B cell (primary cell): ENCODE results near the gene GAB3. TPM values are rescaled to one million over a fixed set of nuclear protein-coding genes. Genes with fewer than 3 reads are reported as not detected.

Experiments used
- ATAC-seq: fragments of 200-7000 bp; cut with Tn5 transposase; one replicate; pipeline ENCODE4 v1.10.0; 2021; ENCODE audit warnings: low read depth, mild to moderate bottlenecking, moderate number of reproducible peaks, moderate library complexity
- CTCF ChIA-PET: fragments of 350-600 bp; sonication (Branson Sonifier 250); formaldehyde crosslinking; loops from one replicate; lab custom pipeline; 2021; ENCODE audit warnings: antibody characterized with exemption, inconsistent platforms; lab: Charles Lee
- POLR2A ChIA-PET: fragments of 350-600 bp; sonication (Branson Sonifier 250); formaldehyde crosslinking; loops from one replicate; lab custom pipeline; 2021; ENCODE audit warnings: antibody characterized with exemption; lab: Charles Lee
- DNase-seq: peaks from one replicate; pipeline ENCODE4 v3.0.0; 2013
- H2AFZ ChIP-seq: 2 replicates; pipeline ENCODE4 v1.6.1; 2012; ENCODE audit warnings: mild to moderate bottlenecking, low read depth, low read length; ENCODE audit not compliant: insufficient read depth, poor library complexity, severe bottlenecking
- H3K27ac ChIP-seq, 2 donors: 1 replicate in 1 of 2; 2 replicates in 1 of 2; pipeline ENCODE4 v1.5.1; 2012 to 2013; ENCODE audit warnings: low read length in 2 of 2, mild to moderate bottlenecking in 2 of 2, moderate library complexity in 1 of 2
- H3K27me3 ChIP-seq, 4 experiments: fragments of 200-600 bp in 1 of 4; sonication (generic) in 1 of 4; replicated peaks in 1 of 4; 1 replicate in 2 of 4; 2 replicates in 2 of 4; pipeline versions ENCODE4 v1.6.1 to v1.7.0; 2013 to 2016; ENCODE audit warnings: low read length in 3 of 4, mild to moderate bottlenecking in 2 of 4, mixed read lengths in 1 of 4, moderate library complexity in 1 of 4; ENCODE audit not compliant: insufficient read depth in 4 of 4, control insufficient read depth in 3 of 4; ENCODE audit errors: control extremely low read depth in 1 of 4
- H3K36me3 ChIP-seq, 2 experiments: replicated peaks in 1 of 2; 1 replicate in 1 of 2; 2 replicates in 1 of 2; pipeline versions ENCODE4 v1.6.1 to v1.7.1; 2013; ENCODE audit warnings: low read length in 1 of 2; ENCODE audit not compliant: insufficient read depth in 2 of 2, control insufficient read depth in 1 of 2; ENCODE audit errors: control extremely low read depth in 1 of 2, extremely low read depth in 1 of 2
- H3K4me1 ChIP-seq, 2 donors: fragments of 200-600 bp in 1 of 2; sonication (generic) in 1 of 2; 1 replicate in 1 of 2; 2 replicates in 1 of 2; pipeline versions ENCODE4 v1.5.1 to v1.6.1; 2013 to 2017; ENCODE audit warnings: low read length in 2 of 2; ENCODE audit not compliant: control insufficient read depth in 2 of 2, insufficient read depth in 2 of 2
- H3K4me2 ChIP-seq: replicated peaks from 2 replicates; pipeline ENCODE3; 2012; ENCODE audit warnings: mild to moderate bottlenecking, low read depth, low read length; ENCODE audit not compliant: poor library complexity, severe bottlenecking
- H3K4me3 ChIP-seq, 5 experiments: fragments of 200-600 bp in 1 of 5; sonication (generic) in 1 of 5; 1 replicate in 3 of 5; 2 replicates in 2 of 5; pipeline versions ENCODE4 v1.5.1 to v1.7.0; 2011 to 2016; ENCODE audit warnings: low read length in 4 of 5, mild to moderate bottlenecking in 4 of 5, low read depth in 2 of 5, control low read depth in 1 of 5, moderate library complexity in 1 of 5; ENCODE audit not compliant: insufficient read depth in 1 of 5; ENCODE audit errors: control extremely low read depth in 1 of 5, extremely low read depth in 1 of 5
- H3K79me2 ChIP-seq: fragments of 200-600 bp; sonication (generic); one replicate; pipeline ENCODE4 v1.6.0; 2016; ENCODE audit warnings: low read length; ENCODE audit not compliant: control insufficient read depth, insufficient read depth
- H3K9ac ChIP-seq: fragments of 200-600 bp; sonication (generic); 2 replicates; pipeline ENCODE4 v1.6.1; 2017; ENCODE audit warnings: mild to moderate bottlenecking, low read length, moderate library complexity
- H3K9me3 ChIP-seq, 3 donors: one replicate each; pipeline versions ENCODE4 v1.6.1 to v1.7.1; 2013; ENCODE audit warnings: low read length in 2 of 3; ENCODE audit not compliant: control insufficient read depth in 2 of 3, insufficient read depth in 1 of 3; ENCODE audit errors: control extremely low read depth in 1 of 3
- H4K20me1 ChIP-seq: 2 replicates; pipeline ENCODE4 v1.6.0; 2012; ENCODE audit warnings: mild to moderate bottlenecking, low read length; ENCODE audit not compliant: insufficient read depth, control insufficient read depth, poor library complexity, severe bottlenecking
- H3K27ac Mint-ChIP-seq: one replicate; pipeline ENCODE4 v1.8.0; 2021; ENCODE audit warnings: mixed read lengths
- H3K27me3 Mint-ChIP-seq: one replicate; pipeline ENCODE4 v1.8.0; 2021; ENCODE audit warnings: mixed read lengths
- H3K4me1 Mint-ChIP-seq: one replicate; pipeline ENCODE4 v1.8.0; 2021; ENCODE audit warnings: mixed read lengths
- H3K4me3 Mint-ChIP-seq: one replicate; pipeline ENCODE4 v1.8.0; 2021; ENCODE audit warnings: mixed read lengths
- H3K9me3 Mint-ChIP-seq: one replicate; pipeline ENCODE4 v1.8.0; 2022; ENCODE audit warnings: mixed read lengths; ENCODE audit not compliant: insufficient read depth
- EZH2 ChIP-seq: IDR thresholded peaks from 2 replicates; pipeline ENCODE4 v1.6.1; 2012; ENCODE audit warnings: borderline replicate concordance, low read depth, mild to moderate bottlenecking, moderate library complexity, low read length; ENCODE audit not compliant: insufficient read depth, poor library complexity, severe bottlenecking
- WGBS: methylation state at CpG from one replicate; pipeline ENCODE4 v1.1.5; 2013; ENCODE audit warnings: missing lambda C conversion rate; ENCODE audit not compliant: insufficient coverage; 5-methylcytosine and 5-hydroxymethylcytosine counted together
- intact Hi-C: fragments of 100-400 bp; cut with micrococcal nuclease; formaldehyde crosslinking; loops from one replicate; pipeline ENCODE4 v1.10.0; 2022
- polyA plus RNA-seq: library from polyadenylated mRNA; depleted of rRNA; stranded (reverse); fragments of >200 nt; gene quantifications from 2 replicates; pipeline ENCODE4 v1.2.3, GENCODE V29; 2012
- total RNA-seq, 2 donors: library from RNA; stranded (reverse); fragments of 120-200 nt in 1 of 2; gene quantifications; 1 replicate in 1 of 2; 2 replicates in 1 of 2; pipeline versions ENCODE4 v1.2.3 to v1.2.4, GENCODE V29; 2013 to 2022
- TF ChIP-seq, protein P1 (sequence below): fragments of 200-600 bp; IDR thresholded peaks from one replicate; pipeline ENCODE4 v1.8.0; 2022; ENCODE audit warnings: antibody characterized with exemption, mild to moderate bottlenecking

GAB3 gene
- total and polyA plus RNA-seq, 2 donors (not counting 1 experiment from before 2014, with no cell fraction given), result 13.2 to 16.5 TPM

DNA sequence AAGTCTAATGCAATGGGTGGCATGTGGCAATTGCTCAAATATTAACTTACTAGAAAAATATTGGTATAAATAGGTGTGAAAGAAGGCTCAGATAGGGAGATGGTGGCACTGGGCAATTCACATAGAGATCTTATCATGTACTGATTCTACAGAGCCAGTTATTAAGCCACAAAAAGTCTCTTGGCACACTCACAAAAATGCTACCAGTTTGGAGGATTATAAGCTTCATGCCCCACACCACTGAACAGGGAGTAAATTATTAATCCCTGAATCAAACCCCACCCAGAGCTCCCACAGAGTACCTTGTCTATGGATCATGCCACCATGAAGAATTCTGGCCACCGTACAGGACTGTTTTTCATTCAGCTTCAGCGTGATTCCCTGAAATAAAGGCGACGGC, 40.6 kb upstream of the GAB3 start:
- no peaks in the 10 kb centered on the region for H3K9me3 Mint-ChIP-seq
- Histone ChIP-seq H3K27me3 (no peaks in the 10 kb centered on the region), H3K4me1 (no peaks in the 10 kb centered on the region), H4K20me1 (no peaks in the 10 kb centered on the region), H3K36me3 (no peaks in the 10 kb centered on the region), H3K79me2 (no peaks in the 10 kb centered on the region), H3K9me3 (no peaks in the 10 kb centered on the region), H3K4me2 (no peak overlapping the region), H3K27ac (no peak overlapping the region), H3K9ac (no peak overlapping the region), H2AFZ (no peak overlapping the region), H3K4me3 (no peak overlapping the region)
- no peaks in the 10 kb centered on the region for H3K27me3 Mint-ChIP-seq
- POLR2A ChIA-PET, result no interaction called here
- ATAC-seq, result no peak
- DNase-seq, result no peak
- no peak overlapping the region for H3K27ac Mint-ChIP-seq
- H3K4me1 Mint-ChIP-seq, result peaks cover 1% of the 10 kb centered on the region
- WGBS, result no CpG with 5 or more reads among the region's 4 CpGs
- intact Hi-C loops, result no loop called here
- TF ChIP-seq, protein P1, sequence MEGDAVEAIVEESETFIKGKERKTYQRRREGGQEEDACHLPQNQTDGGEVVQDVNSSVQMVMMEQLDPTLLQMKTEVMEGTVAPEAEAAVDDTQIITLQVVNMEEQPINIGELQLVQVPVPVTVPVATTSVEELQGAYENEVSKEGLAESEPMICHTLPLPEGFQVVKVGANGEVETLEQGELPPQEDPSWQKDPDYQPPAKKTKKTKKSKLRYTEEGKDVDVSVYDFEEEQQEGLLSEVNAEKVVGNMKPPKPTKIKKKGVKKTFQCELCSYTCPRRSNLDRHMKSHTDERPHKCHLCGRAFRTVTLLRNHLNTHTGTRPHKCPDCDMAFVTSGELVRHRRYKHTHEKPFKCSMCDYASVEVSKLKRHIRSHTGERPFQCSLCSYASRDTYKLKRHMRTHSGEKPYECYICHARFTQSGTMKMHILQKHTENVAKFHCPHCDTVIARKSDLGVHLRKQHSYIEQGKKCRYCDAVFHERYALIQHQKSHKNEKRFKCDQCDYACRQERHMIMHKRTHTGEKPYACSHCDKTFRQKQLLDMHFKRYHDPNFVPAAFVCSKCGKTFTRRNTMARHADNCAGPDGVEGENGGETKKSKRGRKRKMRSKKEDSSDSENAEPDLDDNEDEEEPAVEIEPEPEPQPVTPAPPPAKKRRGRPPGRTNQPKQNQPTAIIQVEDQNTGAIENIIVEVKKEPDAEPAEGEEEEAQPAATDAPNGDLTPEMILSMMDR, result no peak
- TF ChIP-seq EZH2, result no peak
- no peak overlapping the region for H3K4me3 Mint-ChIP-seq
- CTCF ChIA-PET, result no interaction called here

DNA sequence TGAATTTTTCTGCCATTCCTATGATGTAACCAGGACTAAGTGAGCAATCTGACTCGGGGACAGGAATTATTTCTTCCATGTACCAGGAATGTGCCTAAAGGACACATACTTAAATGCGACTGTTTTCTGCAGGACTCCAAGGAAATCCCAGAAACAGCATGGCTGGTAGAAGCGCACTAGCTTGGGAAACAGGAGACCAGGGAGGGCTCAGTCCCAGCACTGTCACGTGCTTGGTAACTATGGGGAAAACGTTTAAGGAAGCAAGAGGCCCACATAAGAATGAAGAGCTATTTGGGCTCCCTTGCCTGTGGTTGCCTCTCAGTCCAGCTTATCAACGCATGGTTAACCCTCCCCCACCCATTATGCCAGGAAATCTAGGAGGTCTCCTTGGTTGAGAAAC, 34.8 kb upstream of the GAB3 start:
- Histone ChIP-seq H3K4me3 (no peak overlapping the region), H3K79me2 (no peaks in the 10 kb centered on the region), H3K4me1 (peaks cover 0 to 5% of the 10 kb centered on the region in 2 donors), H2AFZ (no peak overlapping the region), H3K9me3 (no peaks in the 10 kb centered on the region), H4K20me1 (no peaks in the 10 kb centered on the region), H3K9ac (no peak overlapping the region), H3K27me3 (no peaks in the 10 kb centered on the region), H3K36me3 (no peaks in the 10 kb centered on the region), H3K27ac (no peak overlapping the region), H3K4me2 (no peak overlapping the region)
- H3K9me3 Mint-ChIP-seq, result no peaks in the 10 kb centered on the region
- ChIA-PET CTCF (no interaction called here), POLR2A (no interaction called here)
- DNase-seq (no peak), ATAC-seq (no peak)
- TF ChIP-seq, protein P1, result no peak
- no peak for TF ChIP-seq EZH2
- no peak overlapping the region for H3K4me3 Mint-ChIP-seq
- intact Hi-C loops, result no loop called here
- WGBS, result no CpG with 5 or more reads among the region's 6 CpGs
- peaks cover 13% of the 10 kb centered on the region for H3K4me1 Mint-ChIP-seq
- H3K27ac Mint-ChIP-seq, result no peak overlapping the region
- H3K27me3 Mint-ChIP-seq, result no peaks in the 10 kb centered on the region
